ENCODE measurements around the gene DMTF1. TPM values are rescaled to one million over a fixed set of nuclear protein-coding genes. Genes with fewer than 3 reads are reported as not detected.

DMTF1 gene
- polyA plus RNA-seq, 1 donor (not counting 4 experiments of a cell fraction or from before 2014, with no cell fraction given) = 98.4 TPM

- Histone ChIP-seq H3K4me3 (ENCODE audit: control insufficient read depth in 2 of 3, extremely low read depth in 1 of 3, insufficient read depth in 2 of 3, low read depth in 1 of 3, low read length in 3 of 3) (no peak overlapping the region), H3K27me3 (ENCODE audit: control insufficient read depth, extremely low read depth, insufficient read depth, low read length) (no peaks in the 10 kb centered on the region), H3K36me3 (ENCODE audit: control insufficient read depth in 2 of 2, extremely low read depth in 1 of 2, insufficient read depth in 2 of 2, low read length in 2 of 2) (peaks cover 9 to 30% of the 10 kb centered on the region in 2 experiments), H3K9me1 (ENCODE audit: control insufficient read depth, extremely low read depth, insufficient read depth, low read length) (no peaks in the 10 kb centered on the region), H3K4me2 (ENCODE audit: control insufficient read depth, extremely low read depth, insufficient read depth, low read depth, low read length) (no peak overlapping the region), H3K9ac (ENCODE audit: control insufficient read depth, extremely low read depth, insufficient read depth, low read length) (no peak overlapping the region), H3K9me3 (ENCODE audit: control insufficient read depth, low read depth, low read length) (no peaks in the 10 kb centered on the region), H3K4me1 (ENCODE audit: control insufficient read depth, extremely low read depth, insufficient read depth, low read length) (peaks cover 9% of the 10 kb centered on the region), H3K79me2 (ENCODE audit: control insufficient read depth, insufficient read depth, low read length) (peaks cover 36% of the 10 kb centered on the region), H4K20me1 (ENCODE audit: control insufficient read depth, extremely low read depth, insufficient read depth, low read length) (no peaks in the 10 kb centered on the region), H2AFZ (ENCODE audit: control insufficient read depth, low read length) (no peak overlapping the region), H3K27ac (ENCODE audit: control insufficient read depth, insufficient read depth, low read length) (no peak overlapping the region)
- FAIRE-seq (no peak), DNase-seq (ENCODE audit: low read depth, low spot score) (no peak)
- dilution Hi-C loops (cut with MboI; ENCODE audit: extremely low pct_ligation_motif_present, low sequenced_read_pairs) = no loop called here
- TF ChIP-seq, protein P1, sequence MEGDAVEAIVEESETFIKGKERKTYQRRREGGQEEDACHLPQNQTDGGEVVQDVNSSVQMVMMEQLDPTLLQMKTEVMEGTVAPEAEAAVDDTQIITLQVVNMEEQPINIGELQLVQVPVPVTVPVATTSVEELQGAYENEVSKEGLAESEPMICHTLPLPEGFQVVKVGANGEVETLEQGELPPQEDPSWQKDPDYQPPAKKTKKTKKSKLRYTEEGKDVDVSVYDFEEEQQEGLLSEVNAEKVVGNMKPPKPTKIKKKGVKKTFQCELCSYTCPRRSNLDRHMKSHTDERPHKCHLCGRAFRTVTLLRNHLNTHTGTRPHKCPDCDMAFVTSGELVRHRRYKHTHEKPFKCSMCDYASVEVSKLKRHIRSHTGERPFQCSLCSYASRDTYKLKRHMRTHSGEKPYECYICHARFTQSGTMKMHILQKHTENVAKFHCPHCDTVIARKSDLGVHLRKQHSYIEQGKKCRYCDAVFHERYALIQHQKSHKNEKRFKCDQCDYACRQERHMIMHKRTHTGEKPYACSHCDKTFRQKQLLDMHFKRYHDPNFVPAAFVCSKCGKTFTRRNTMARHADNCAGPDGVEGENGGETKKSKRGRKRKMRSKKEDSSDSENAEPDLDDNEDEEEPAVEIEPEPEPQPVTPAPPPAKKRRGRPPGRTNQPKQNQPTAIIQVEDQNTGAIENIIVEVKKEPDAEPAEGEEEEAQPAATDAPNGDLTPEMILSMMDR (optimal IDR thresholded peaks at IDR 0.05 in 1 of 3, IDR thresholded peaks at IDR 0.05 in 1 of 3, conservative IDR thresholded peaks at IDR 0.05 in 1 of 3; ENCODE audit: extremely low read depth in 1 of 3, insufficient read depth in 2 of 3, low read length in 3 of 3) = no peak
- no peak for TF ChIP-seq EZH2 (IDR thresholded peaks at IDR 0.05; ENCODE audit: low read length)
Observed at GRCh38 chr7:87164433-87164832, 12.2 kb downstream of the DMTF1 start.

- no peak overlapping the region for H3K4me2 ChIP-seq (ENCODE audit: control insufficient read depth, extremely low read depth, insufficient read depth, low read depth, low read length)
- H3K9me1 ChIP-seq (ENCODE audit: control insufficient read depth, extremely low read depth, insufficient read depth, low read length) = no peaks in the 10 kb centered on the region
- no peak overlapping the region for H2AFZ ChIP-seq (ENCODE audit: control insufficient read depth, low read length)
- H3K36me3 ChIP-seq (ENCODE audit: control insufficient read depth in 2 of 2, extremely low read depth in 1 of 2, insufficient read depth in 2 of 2, low read length in 2 of 2) = peaks cover 25 to 57% of the 10 kb centered on the region in 2 experiments
- H3K4me1 ChIP-seq (ENCODE audit: control insufficient read depth, extremely low read depth, insufficient read depth, low read length) = no peaks in the 10 kb centered on the region
- H3K9ac ChIP-seq (ENCODE audit: control insufficient read depth, extremely low read depth, insufficient read depth, low read length) = no peak overlapping the region
- no peaks in the 10 kb centered on the region for H3K27me3 ChIP-seq (ENCODE audit: control insufficient read depth, extremely low read depth, insufficient read depth, low read length)
- TF ChIP-seq, protein P1 (optimal IDR thresholded peaks at IDR 0.05 in 1 of 3, IDR thresholded peaks at IDR 0.05 in 1 of 3, conservative IDR thresholded peaks at IDR 0.05 in 1 of 3; ENCODE audit: extremely low read depth in 1 of 3, insufficient read depth in 2 of 3, low read length in 3 of 3) = no peak
- no peak for TF ChIP-seq EZH2 (IDR thresholded peaks at IDR 0.05; ENCODE audit: low read length)
- FAIRE-seq (no peak), DNase-seq (ENCODE audit: low read depth, low spot score) (no peak)
- H3K27ac ChIP-seq (ENCODE audit: control insufficient read depth, insufficient read depth, low read length) = no peak overlapping the region
- H3K79me2 ChIP-seq (ENCODE audit: control insufficient read depth, insufficient read depth, low read length) = peaks cover 6% of the 10 kb centered on the region
- dilution Hi-C loops (cut with MboI; ENCODE audit: extremely low pct_ligation_motif_present, low sequenced_read_pairs) = no loop called here
- H3K9me3 ChIP-seq (ENCODE audit: control insufficient read depth, low read depth, low read length) = no peaks in the 10 kb centered on the region
- no peaks in the 10 kb centered on the region for H4K20me1 ChIP-seq (ENCODE audit: control insufficient read depth, extremely low read depth, insufficient read depth, low read length)
- H3K4me3 ChIP-seq (ENCODE audit: control insufficient read depth in 2 of 3, extremely low read depth in 1 of 3, insufficient read depth in 2 of 3, low read depth in 1 of 3, low read length in 3 of 3) = no peak overlapping the region
Observed at GRCh38 chr7:87170828-87171227, 18.6 kb downstream of the DMTF1 start.
